OCI-M1 (cell line): ENCODE results near the gene CLTA.

ENCODE experiments used
- DNase-seq: peaks from one replicate; lab custom pipeline; 2025; lab: John Stamatoyannopoulos, UW

The CLTA gene

DNA sequence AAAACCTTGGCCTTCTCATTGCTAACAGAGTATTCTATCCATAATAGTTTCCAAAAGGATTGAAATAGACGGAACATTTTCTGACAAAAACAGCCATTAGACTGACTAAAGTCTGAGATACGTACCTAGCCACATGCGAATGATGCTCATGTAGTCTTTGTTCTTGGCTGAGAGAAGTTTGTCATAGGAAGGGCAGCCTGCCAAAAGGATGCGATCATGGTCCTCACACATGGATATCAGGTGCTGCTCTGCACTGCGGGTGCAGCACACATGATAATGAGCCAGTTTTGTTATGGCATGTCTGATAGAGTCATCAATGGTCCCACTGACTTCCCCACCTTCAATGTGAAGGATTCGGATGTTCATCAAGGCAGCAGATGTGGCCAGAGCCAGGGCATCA is 55.2 kb downstream of the CLTA start:
- DNase-seq: no peak

DNA sequence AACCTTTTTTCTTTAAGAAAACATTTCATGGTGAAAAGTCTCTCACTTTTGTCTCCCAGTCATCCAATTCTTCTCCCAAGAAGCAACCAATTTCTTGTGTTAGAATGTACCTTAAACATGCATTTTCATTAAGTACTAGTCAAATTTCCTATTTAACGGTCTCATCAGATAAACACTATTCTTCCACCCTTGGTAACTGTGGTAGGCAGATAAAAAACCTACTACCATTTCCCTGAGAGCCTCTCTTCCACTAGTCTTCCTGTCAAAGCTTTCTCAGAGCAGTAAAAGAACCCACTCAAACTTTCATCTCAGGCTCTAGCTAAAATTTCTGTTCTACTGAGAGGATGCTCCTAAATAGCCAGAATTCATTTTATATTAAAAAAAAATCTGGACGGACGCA is 56.6 kb downstream of the CLTA start:
- no peak for DNase-seq

DNA sequence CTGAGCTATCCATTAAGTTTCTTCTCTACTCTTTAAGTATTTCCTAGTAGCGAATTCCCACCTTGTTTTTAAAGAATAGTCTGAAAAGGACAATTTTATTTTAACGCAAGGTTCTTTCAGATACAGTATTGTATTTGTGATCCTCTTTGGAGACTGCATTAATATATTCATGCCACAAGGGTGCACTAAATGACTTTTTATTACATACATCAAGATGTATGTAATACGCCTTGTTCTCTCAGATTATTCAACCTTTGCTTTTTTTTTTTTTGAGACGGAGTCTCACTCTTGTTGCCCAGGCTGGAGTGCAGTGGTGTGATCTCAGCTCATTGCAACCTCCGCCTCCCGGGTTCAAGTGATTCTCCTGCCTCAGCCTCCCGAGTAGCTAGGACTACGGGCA is 57.3 kb downstream of the CLTA start:
- peak; percentile 60 for DNase-seq

DNA sequence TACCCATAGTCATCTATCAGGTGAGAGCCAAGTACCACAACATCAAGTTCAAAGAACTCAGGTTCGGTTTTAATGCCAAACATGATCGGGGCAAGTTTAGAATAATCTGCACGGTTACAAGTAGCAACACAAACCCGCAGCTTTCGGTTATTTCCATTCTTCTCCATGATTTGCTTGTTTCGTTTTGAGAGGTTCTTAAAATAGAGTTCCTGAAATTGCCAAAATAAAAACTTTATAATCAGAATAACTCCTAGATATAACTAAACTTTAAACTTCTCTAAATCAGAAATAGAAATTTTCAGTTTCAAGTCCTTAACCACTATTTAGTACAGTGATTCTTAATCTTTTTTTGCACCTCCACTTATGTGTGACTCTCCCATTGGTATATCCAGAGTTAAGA is 58.5 kb downstream of the CLTA start:
- DNase-seq: no peak

DNA sequence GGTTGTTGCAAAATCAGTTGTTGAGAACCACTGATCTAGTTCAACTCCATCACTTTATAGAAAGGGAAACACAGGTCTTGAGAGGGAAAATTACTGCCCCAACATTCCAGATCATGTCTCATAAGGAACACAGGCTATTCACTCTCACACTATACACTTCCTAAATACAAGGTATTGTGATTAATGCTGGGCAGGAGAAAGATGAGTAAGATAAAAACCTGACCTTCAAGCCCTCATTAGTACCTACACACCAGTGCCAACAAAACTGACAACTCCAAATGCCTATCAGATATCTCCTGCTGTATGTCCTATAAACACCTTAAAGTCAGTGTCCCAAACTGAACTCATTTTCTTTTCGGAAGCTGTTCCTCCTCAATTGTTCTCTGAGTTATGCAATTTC is 59.4 kb downstream of the CLTA start:
- no peak for DNase-seq

DNA sequence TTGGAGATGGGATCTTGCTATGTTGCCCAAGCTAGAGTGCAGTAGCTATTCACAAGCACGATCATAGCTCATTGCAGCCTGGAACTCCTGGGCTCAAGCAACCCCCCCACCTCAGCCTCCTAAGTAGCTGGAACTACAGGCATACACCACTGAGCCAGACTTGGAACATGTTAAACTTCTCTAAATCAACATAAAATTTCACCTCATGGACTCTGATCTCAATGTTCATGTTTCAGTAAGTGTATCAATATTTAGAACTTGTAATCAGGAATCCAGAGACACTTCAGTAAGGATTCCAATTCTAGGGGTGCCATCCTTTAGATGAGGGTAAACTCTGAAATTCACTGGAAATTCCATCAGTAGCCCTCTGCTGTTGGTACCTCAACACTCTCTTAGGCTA is 60.7 kb downstream of the CLTA start:
- DNase-seq: no peak

DNA sequence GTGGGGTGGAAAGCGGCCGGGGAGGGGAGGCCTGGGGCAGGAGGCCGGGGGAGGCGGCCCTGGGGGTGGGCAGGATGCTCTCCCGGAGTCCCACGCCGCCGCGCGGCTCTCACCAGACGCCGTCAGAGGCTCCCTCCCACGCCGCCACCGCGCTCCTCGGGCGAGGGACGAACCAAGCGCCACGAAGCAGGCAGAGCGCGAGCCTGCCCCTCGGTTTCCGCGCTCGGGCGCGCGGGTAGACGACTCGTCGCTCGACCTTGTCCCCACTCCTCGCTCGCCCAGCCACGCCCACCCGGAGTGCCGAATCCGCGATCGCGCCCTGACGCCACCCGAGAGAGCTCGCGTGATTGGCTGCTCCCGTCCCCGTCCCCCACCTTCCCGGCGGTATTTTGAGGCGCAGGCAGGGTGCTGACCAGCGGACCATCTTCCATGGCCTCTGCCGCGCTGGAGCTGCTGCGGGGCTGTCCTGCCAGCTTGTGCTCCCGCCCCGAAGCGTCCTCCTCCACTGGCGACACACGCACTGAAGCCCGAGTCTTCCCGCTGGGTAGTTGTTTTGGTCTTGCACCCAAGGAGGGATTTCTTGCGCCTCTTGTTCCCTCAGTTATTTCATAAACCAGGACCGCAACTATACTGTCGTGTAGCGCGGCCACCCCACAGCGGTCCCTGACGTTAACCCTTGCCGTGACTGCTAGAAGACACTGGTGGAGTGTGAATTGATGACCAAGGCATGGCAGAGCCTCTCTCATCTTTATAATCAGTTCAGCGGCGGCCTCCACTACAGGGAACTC is 67.7 kb downstream of the CLTA start, which contains the start of gene GNE:
Gene GNE (minus strand): TSS at position 241 of the 788 bp plus-strand sequence. CDS start 9,093 bp downstream, outside the sequence.
- DNase-seq: peak; percentile 96

DNA sequence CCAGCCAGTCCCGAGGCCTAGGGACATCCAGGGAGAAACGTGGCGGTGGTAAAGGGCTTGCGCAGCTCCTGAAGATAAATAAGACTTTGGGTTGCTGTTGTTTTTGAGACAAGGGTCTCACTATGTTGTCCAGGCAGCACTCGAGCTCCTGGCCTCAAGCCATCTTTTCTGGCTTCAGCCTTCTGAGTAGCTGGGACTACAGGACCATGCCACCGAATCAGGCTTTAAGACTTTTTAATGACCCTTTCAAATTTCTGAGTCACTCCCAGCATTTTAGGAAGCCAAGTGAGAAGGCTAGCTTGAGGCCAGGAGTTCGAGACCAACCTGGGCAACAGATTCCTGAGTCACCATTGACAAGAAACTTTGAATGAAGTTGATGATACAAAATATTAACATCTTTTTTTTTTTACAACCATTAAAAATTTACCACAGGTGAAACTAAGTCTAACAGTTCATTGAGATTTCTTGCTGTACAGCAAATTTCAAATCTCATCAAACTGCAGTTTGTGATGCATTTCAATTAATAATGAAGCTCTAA is 68.3 kb downstream of the CLTA start:
- DNase-seq: no peak
